ENCODE results near the gene UBE2V1.

Gene UBE2V1

GRCh38 chr20:50062006-50062838 lies 50.7 kb downstream of the UBE2V1 start:
- DNase-seq (ENCODE audit: low spot score) = no peak

GRCh38 chr20:50061151-50062005 lies 51.6 kb downstream of the UBE2V1 start:
- no peak for DNase-seq (ENCODE audit: low spot score)

GRCh38 chr20:50058662-50059402 lies 54.1 kb downstream of the UBE2V1 start:
- DNase-seq (ENCODE audit: low spot score) = no peak

GRCh38 chr20:50057714-50058053 lies 55.3 kb downstream of the UBE2V1 start:
- no peak for DNase-seq (ENCODE audit: low spot score)

- no peak for DNase-seq (ENCODE audit: low spot score)
Observed at GRCh38 chr20:50056951-50057713, 55.8 kb downstream of the UBE2V1 start.

GRCh38 chr20:50056408-50056926 lies 56.5 kb downstream of the UBE2V1 start:
- no peak for DNase-seq (ENCODE audit: low spot score)

GRCh38 chr20:50055524-50056083 lies 57.3 kb downstream of the UBE2V1 start:
- DNase-seq (ENCODE audit: low spot score) = no peak

- no peak for DNase-seq (ENCODE audit: low spot score)
Observed at GRCh38 chr20:50054626-50055511, 58.1 kb downstream of the UBE2V1 start.

- DNase-seq (ENCODE audit: low spot score) = no peak
Observed at GRCh38 chr20:50054231-50054547, 58.8 kb downstream of the UBE2V1 start.

- no peak for DNase-seq (ENCODE audit: low spot score)
Observed at GRCh38 chr20:50053362-50054230, 59.4 kb downstream of the UBE2V1 start.

GRCh38 chr20:50052550-50053361 lies 60.2 kb downstream of the UBE2V1 start:
- DNase-seq (ENCODE audit: low spot score) = no peak

GRCh38 chr20:50050660-50051308 lies 62.2 kb downstream of the UBE2V1 start:
- no peak for DNase-seq (ENCODE audit: low spot score)

GRCh38 chr20:50050214-50050613 lies 62.7 kb downstream of the UBE2V1 start:
- no peak for DNase-seq (ENCODE audit: low spot score)

- DNase-seq (ENCODE audit: low spot score) = no peak
Observed at GRCh38 chr20:50049442-50050026, 63.4 kb downstream of the UBE2V1 start.

- DNase-seq (ENCODE audit: low spot score) = no peak
Observed at GRCh38 chr20:50048420-50049166, 64.4 kb downstream of the UBE2V1 start.

GRCh38 chr20:50044353-50044960 lies 68.5 kb downstream of the UBE2V1 start:
- DNase-seq (ENCODE audit: low spot score) = no peak
